Endothelial cell of umbilical vein (primary cell): ENCODE results near the gene ACTG2. TPM values are rescaled to one million over a fixed set of nuclear protein-coding genes. Genes with fewer than 3 reads are reported as not detected.

Source experiments
- BruUV-seq: library from RNA; stranded (reverse); fragments of 400-500 nt; replicated peaks from 2 replicates; lab custom pipeline; 2021; lab: Mats Ljungman, UMichigan
- CTCF ChIA-PET: fragments of 300-600, 350-600 bp; sonication (Branson Sonifier 250); formaldehyde crosslinking; loops from one replicate; lab custom pipeline; 2021; ENCODE audit warnings: antibody characterized with exemption, inconsistent platforms; lab: Charles Lee
- POLR2A ChIA-PET: fragments of 300-600, 350-600 bp; sonication (Branson Sonifier 250); formaldehyde crosslinking; loops from one replicate; lab custom pipeline; 2021; ENCODE audit warnings: antibody characterized with exemption, inconsistent platforms; lab: Charles Lee
- DNase-seq: peaks from one replicate; pipeline ENCODE4 v3.0.0-alpha.2; 2011; ENCODE audit warnings: low read depth, low spot score
- FAIRE-seq: peaks from 2 replicates; lab custom pipeline; 2011; peaks lifted over from hg19 to GRCh38; lab: Jason Lieb, UNC
- H2AFZ ChIP-seq: 2 replicates; pipeline ENCODE4 v1.6.0; 2012; ENCODE audit warnings: low read depth, low read length, control low read depth, inconsistent platforms
- H3K27ac ChIP-seq: 2 replicates; pipeline ENCODE4 v1.5.1; 2011; ENCODE audit warnings: low read depth, mild to moderate bottlenecking, control low read depth, low read length, moderate library complexity; ENCODE audit not compliant: insufficient read depth
- H3K27me3 ChIP-seq, 2 experiments: 2 replicates each; pipeline versions ENCODE4 v1.6.0 to v1.6.1; 2011; ENCODE audit warnings: low read length in 2 of 2, mixed read lengths in 1 of 2; ENCODE audit not compliant: control insufficient read depth in 2 of 2, insufficient read depth in 2 of 2
- H3K36me3 ChIP-seq, 2 experiments: 2 replicates in 1 of 2; 3 replicates in 1 of 2; pipeline ENCODE4 v1.5.1; 2011; ENCODE audit warnings: low read length in 2 of 2, mild to moderate bottlenecking in 1 of 2, moderate library complexity in 1 of 2; ENCODE audit not compliant: control insufficient read depth in 2 of 2, insufficient read depth in 2 of 2; ENCODE audit errors: extremely low read depth in 1 of 2
- H3K4me1 ChIP-seq: 3 replicates; pipeline ENCODE4 v1.5.1; 2011; ENCODE audit warnings: mild to moderate bottlenecking, low read length; ENCODE audit not compliant: control insufficient read depth, insufficient read depth; ENCODE audit errors: extremely low read depth
- H3K4me2 ChIP-seq: 2 replicates; pipeline ENCODE4 v1.6.1; 2011; ENCODE audit warnings: low read length, control low read depth, mixed read lengths; ENCODE audit not compliant: insufficient read depth
- H3K4me3 ChIP-seq, 3 experiments: fragments of 200-600 bp in 1 of 3; sonication (generic), shearing (Covaris generic) in 1 of 3; replicated peaks in 1 of 3; 2 replicates each; pipeline ENCODE4 v1.5.1; 2011 to 2016; ENCODE audit warnings: control low read depth in 3 of 3, low read length in 3 of 3, mild to moderate bottlenecking in 2 of 3, inconsistent platforms in 1 of 3, low read depth in 1 of 3, moderate library complexity in 1 of 3; ENCODE audit not compliant: insufficient read depth in 1 of 3
- H3K79me2 ChIP-seq: 2 replicates; pipeline ENCODE4 v1.6.0; 2012; ENCODE audit warnings: low read length, inconsistent platforms; ENCODE audit not compliant: control insufficient read depth, insufficient read depth
- H3K9ac ChIP-seq: replicated peaks from 2 replicates; pipeline ENCODE3; 2011; ENCODE audit warnings: low read length, control low read depth; ENCODE audit not compliant: insufficient read depth; ENCODE audit errors: extremely low read depth
- H3K9me1 ChIP-seq: replicated peaks from 3 replicates; pipeline ENCODE4 v1.6.0; 2011; ENCODE audit warnings: mild to moderate bottlenecking, low read length; ENCODE audit not compliant: control insufficient read depth, insufficient read depth; ENCODE audit errors: extremely low read depth
- H3K9me3 ChIP-seq: replicated peaks from 2 replicates; pipeline ENCODE4 v1.5.1; 2012; ENCODE audit warnings: low read length, inconsistent platforms; ENCODE audit not compliant: control insufficient read depth, insufficient read depth
- H4K20me1 ChIP-seq: replicated peaks from 2 replicates; pipeline ENCODE3; 2011; ENCODE audit warnings: mild to moderate bottlenecking, low read length; ENCODE audit not compliant: control insufficient read depth, insufficient read depth; ENCODE audit errors: extremely low read depth
- CTCF ChIP-seq, 2 donors: IDR thresholded peaks; 1 replicate in 1 of 2; 2 replicates in 1 of 2; pipeline ENCODE4 v1.5.1; 2011; ENCODE audit warnings: low read length in 2 of 2, mild to moderate bottlenecking in 2 of 2, moderate library complexity in 2 of 2, control low read depth in 1 of 2, inconsistent platforms in 1 of 2, low read depth in 1 of 2; ENCODE audit not compliant: insufficient read depth in 1 of 2; ENCODE audit errors: extremely low read depth in 1 of 2
- EZH2 ChIP-seq: IDR thresholded peaks from 2 replicates; pipeline ENCODE4 v1.6.1; 2012; ENCODE audit warnings: borderline replicate concordance, low read depth, mild to moderate bottlenecking, moderate library complexity, low read length, inconsistent platforms; ENCODE audit not compliant: severe bottlenecking
- FOS ChIP-seq: IDR thresholded peaks from 2 replicates; pipeline ENCODE4 v1.6.1; 2011; ENCODE audit warnings: mild to moderate bottlenecking, low read length, moderate library complexity, borderline replicate concordance; ENCODE audit not compliant: insufficient read depth
- GATA2 ChIP-seq: IDR thresholded peaks from 2 replicates; pipeline ENCODE4 v1.7.0; 2011; ENCODE audit warnings: low read depth, mild to moderate bottlenecking, moderate library complexity, mixed read lengths, low read length; ENCODE audit not compliant: insufficient read length, insufficient read depth
- JUN ChIP-seq: IDR thresholded peaks from 2 replicates; pipeline ENCODE4 v1.6.1; 2011; ENCODE audit warnings: borderline replicate concordance, low read depth; ENCODE audit not compliant: insufficient read length, insufficient read depth
- MAX ChIP-seq: IDR thresholded peaks from 2 replicates; pipeline ENCODE4 v1.6.1; 2011; ENCODE audit not compliant: insufficient read depth, insufficient read length
- MYC ChIP-seq: IDR thresholded peaks from one replicate; pipeline ENCODE4 v1.6.1; 2011; ENCODE audit warnings: mild to moderate bottlenecking, low read depth, low read length
- POLR2A ChIP-seq: IDR thresholded peaks from 2 replicates; pipeline ENCODE4 v1.6.1; 2012; ENCODE audit warnings: low read depth, mild to moderate bottlenecking, control low read depth, low read length
- POLR2AphosphoS5 ChIP-seq: IDR thresholded peaks from 2 replicates; pipeline ENCODE4 v1.6.1; 2012; ENCODE audit warnings: low read depth, mild to moderate bottlenecking, control low read depth, low read length, moderate library complexity; ENCODE audit not compliant: insufficient read depth
- dilution Hi-C: fragments of 300-500 bp; cut with MboI; formaldehyde crosslinking; loops from one replicate; pipeline ENCODE4 v1.15.0; 2019; ENCODE audit warnings: low sequenced_read_pairs; ENCODE audit not compliant: extremely low pct_ligation_motif_present
- intact Hi-C: fragments of 100-400 bp; cut with micrococcal nuclease; formaldehyde crosslinking; loops from one replicate; pipeline ENCODE4 v1.10.0; 2022
- polyA plus RNA-seq, 4 experiments: library from polyadenylated mRNA; depleted of rRNA in 3 of 4; stranded (reverse) in 3 of 4; unstranded in 1 of 4; fragments of >200 nt; gene quantifications; 2 replicates each; pipeline versions ENCODE4 v1.2.1 to v1.2.3, GENCODE V29; 2011 to 2012; ENCODE audit warnings: missing spikeins in 1 of 4
- total RNA-seq: library from RNA; stranded (reverse); gene quantifications from 2 replicates; pipeline ENCODE4 v1.2.3, GENCODE V29; 2021

Gene ACTG2
- total and polyA plus RNA-seq, 2 donors (not counting 3 experiments of a cell fraction or from before 2014, with no cell fraction given), result not detected

- ChIA-PET POLR2A (no interaction called here), CTCF (interaction anchor here (0.6 kb wide), 1 partner anchor 87 kb away, joined by 3 read pairs; no protein-coding TSS in a partner anchor)
- no peak overlapping the region for H3K27ac ChIP-seq
- DNase-seq (no peak), FAIRE-seq (no peak)
- H3K9ac ChIP-seq, result no peak overlapping the region
- peaks cover 12 to 14% of the 10 kb centered on the region in 2 experiments for H3K27me3 ChIP-seq
- no peak for TF ChIP-seq FOS
- no peak for TF ChIP-seq EZH2
- no peak for TF ChIP-seq MYC
- no peak for TF ChIP-seq JUN
- TF ChIP-seq POLR2A, result no peak
- TF ChIP-seq MAX, result no peak
- no peak for TF ChIP-seq POLR2AphosphoS5
- no peak for TF ChIP-seq CTCF (IDR thresholded peaks at IDR 0.05; ENCODE audit: extremely low read depth in 1 of 2, insufficient read depth in 1 of 2, low read depth in 1 of 2, low read length in 2 of 2)
- TF ChIP-seq GATA2, result no peak
- H3K79me2 ChIP-seq, result peaks cover 29% of the 10 kb centered on the region
- no peak overlapping the region for H2AFZ ChIP-seq
- dilution Hi-C loops, result no loop called here
- no peak overlapping the region for H3K4me3 ChIP-seq
- peaks cover 13% of the 10 kb centered on the region for H3K4me1 ChIP-seq
- no peak overlapping the region for H3K4me2 ChIP-seq
- H3K36me3 ChIP-seq, result no peaks in the 10 kb centered on the region
- intact Hi-C loops, result no loop called here
- no TSS peak for BruUV-seq
- H3K9me1 ChIP-seq, result no peaks in the 10 kb centered on the region
- no peaks in the 10 kb centered on the region for H3K9me3 ChIP-seq
- no peaks in the 10 kb centered on the region for H4K20me1 ChIP-seq
These were observed 32.4 kb downstream of the ACTG2 start for GRCh38 chr2:73925033-73925704.
